Measurements from ENCODE around the gene MVB12B. TPM values are rescaled to one million over a fixed set of nuclear protein-coding genes. Genes with fewer than 3 reads are reported as not detected.

Gene MVB12B
- total RNA-seq, 2 experiments from 2014 or later = 2.6 TPM

DNA sequence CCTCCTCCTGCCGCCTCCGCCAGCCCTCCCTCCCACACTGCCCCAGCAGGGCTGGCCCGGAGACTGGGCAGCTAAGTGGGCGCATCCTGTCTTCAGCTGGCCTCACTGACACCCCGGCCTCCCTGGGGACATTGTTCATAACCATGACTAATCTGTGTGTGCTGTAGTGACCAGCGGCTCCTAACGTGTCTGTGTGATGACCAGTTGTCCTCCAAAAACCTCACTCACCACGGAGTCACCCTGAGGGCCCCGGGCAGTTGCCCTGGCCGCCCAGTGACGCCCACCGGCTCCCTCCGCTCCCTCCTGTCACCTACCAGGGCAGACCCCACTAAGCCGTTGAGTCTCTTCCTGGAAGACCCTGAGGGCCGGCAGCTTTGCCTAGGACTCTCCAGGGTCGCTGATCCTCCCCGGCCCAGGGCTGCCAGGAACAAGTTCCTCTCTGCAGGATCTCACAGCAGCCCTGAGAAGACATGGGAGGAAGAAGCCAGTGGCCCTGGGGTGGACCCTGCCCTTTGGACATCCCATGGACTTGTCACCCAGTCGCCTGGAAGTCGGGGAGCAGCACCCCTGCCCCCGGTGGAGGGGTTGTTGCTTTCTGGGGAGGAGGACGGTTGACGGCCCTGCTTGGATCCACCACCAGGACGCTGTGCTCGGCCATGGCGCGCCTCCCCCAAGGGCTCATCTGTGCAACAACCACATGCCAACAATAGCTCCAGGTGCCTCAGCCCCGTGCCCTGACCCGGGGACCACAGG is 176.9 kb downstream of the MVB12B start:
- H3K4me3 Mint-ChIP-seq = no peak overlapping the region
- no peaks in the 10 kb centered on the region for H3K36me3 Mint-ChIP-seq (ENCODE audit: low read depth)
- H3K9me3 Mint-ChIP-seq = no peaks in the 10 kb centered on the region
- H3K27me3 Mint-ChIP-seq (ENCODE audit: low read depth) = peaks cover 11% of the 10 kb centered on the region
- CTCF ChIA-PET = interaction anchor here (7.8 kb wide), 1 partner anchor 51 kb away, joined by 120 read pairs; no protein-coding TSS in a partner anchor
- no peak for DNase-seq
- no peak overlapping the region for H3K27ac Mint-ChIP-seq
- intact Hi-C loops (cut with micrococcal nuclease) = loop anchor here (10.0 kb wide), 1 partner anchor 281 kb away; no protein-coding TSS in a partner anchor
- H3K4me1 Mint-ChIP-seq (ENCODE audit: low read depth) = peaks cover 10% of the 10 kb centered on the region

DNA sequence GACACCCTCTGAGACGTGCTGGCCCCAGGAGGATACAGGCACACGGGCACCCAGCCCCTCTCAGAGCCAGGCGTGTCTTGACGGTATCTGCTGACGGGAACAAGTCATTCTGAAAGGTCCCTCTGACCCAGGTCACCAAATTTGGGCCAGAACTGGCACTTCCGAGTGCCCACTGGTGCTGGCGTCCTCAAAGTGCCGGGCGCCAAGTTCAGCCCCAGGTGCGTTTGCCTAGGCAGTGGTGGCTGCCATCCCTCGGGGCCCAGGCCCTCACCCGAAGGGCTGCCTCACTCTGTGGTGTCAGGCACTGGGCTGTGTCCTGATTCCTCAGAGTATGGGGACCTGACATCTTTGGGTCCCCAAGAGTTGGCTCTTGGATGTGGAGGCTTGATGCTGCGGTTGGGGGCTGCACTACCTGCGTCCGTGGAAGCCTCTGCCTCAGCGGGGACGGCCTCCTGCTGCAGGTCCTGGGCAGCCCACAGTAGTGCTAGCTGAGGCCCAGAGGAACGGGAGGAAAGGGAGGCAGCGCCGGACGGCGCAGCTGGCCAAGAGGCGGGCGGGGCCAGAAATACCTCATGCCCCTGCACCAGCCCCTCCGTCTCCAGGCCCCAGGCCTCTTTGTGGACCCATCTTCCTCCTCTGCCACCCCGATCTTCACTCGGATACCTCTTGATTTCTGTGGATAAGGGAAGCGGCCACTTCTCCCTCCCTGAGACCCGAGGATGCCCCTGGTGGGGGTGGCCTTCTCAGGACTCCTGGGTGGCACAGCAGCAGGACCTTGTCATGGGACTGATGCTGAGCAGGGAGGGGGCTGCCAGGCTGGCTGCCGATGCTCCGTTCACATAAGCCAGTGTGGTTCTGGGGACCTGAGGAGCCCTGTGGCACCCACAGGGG is 177.7 kb downstream of the MVB12B start:
- Mint-ChIP-seq H3K4me3 (no peak overlapping the region), H3K36me3 (ENCODE audit: low read depth) (no peaks in the 10 kb centered on the region), H3K4me1 (ENCODE audit: low read depth) (peaks cover 10% of the 10 kb centered on the region), H3K9me3 (no peaks in the 10 kb centered on the region), H3K27ac (no peak overlapping the region), H3K27me3 (ENCODE audit: low read depth) (peaks cover 16% of the 10 kb centered on the region)
- DNase-seq = no peak
- CTCF ChIA-PET = interaction anchor here (7.8 kb wide), 1 partner anchor 50 kb away, joined by 120 read pairs; no protein-coding TSS in a partner anchor
- intact Hi-C loops (cut with micrococcal nuclease) = loop anchor here (10.0 kb wide), 1 partner anchor 280 kb away; no protein-coding TSS in a partner anchor

- peaks cover 8% of the 10 kb centered on the region for H3K4me1 Mint-ChIP-seq (ENCODE audit: low read depth)
- H3K9me3 Mint-ChIP-seq = no peaks in the 10 kb centered on the region
- peaks cover 15% of the 10 kb centered on the region for H3K27me3 Mint-ChIP-seq (ENCODE audit: low read depth)
- no peaks in the 10 kb centered on the region for H3K36me3 Mint-ChIP-seq (ENCODE audit: low read depth)
- DNase-seq = no peak
- intact Hi-C loops (cut with micrococcal nuclease) = loop anchor here (10.0 kb wide), 1 partner anchor 280 kb away; no protein-coding TSS in a partner anchor
- H3K27ac Mint-ChIP-seq = no peak overlapping the region
- CTCF ChIA-PET = no interaction called here
- no peak overlapping the region for H3K4me3 Mint-ChIP-seq
Measured at GRCh38 chr9:126504977-126505455, 178.4 kb downstream of the MVB12B start.

DNA sequence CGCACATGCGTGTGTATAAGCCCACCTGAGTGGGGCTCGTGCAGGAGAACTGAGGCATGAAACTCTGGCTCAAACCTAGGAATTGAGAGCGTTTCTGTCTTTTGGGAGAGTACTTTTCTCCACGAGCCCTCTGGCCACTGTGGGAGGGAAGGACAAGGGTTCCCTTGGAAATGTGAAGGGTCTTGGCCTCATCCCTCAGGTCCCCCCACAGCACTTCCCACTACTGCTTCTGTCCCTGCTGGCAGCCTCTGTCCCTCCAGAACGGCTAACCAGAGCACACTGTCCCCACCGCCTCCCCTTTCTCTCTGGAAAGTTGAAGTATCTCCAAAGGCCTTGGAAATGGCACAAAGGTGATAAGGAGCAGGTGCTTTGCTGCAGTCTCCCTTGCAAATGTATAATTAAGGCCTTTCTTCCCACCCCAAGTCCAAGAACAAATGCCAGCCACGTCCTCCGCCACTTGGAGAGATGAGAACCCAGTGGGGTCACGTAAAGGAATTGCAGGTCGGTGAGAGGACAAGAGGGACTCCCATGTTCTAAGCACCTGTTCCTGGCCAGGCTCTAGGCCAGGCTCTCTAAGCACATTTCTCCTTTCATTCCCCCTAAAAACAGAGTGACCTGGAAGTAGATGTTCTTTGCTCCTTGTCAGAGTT is 179.2 kb downstream of the MVB12B start:
- H3K4me3 Mint-ChIP-seq = no peak overlapping the region
- peaks cover 2% of the 10 kb centered on the region for H3K4me1 Mint-ChIP-seq (ENCODE audit: low read depth)
- H3K27me3 Mint-ChIP-seq (ENCODE audit: low read depth) = peaks cover 8% of the 10 kb centered on the region
- no peaks in the 10 kb centered on the region for H3K36me3 Mint-ChIP-seq (ENCODE audit: low read depth)
- CTCF ChIA-PET = no interaction called here
- H3K27ac Mint-ChIP-seq = no peak overlapping the region
- intact Hi-C loops (cut with micrococcal nuclease) = loop anchor here (10.0 kb wide), 1 partner anchor 279 kb away; no protein-coding TSS in a partner anchor
- DNase-seq = no peak
- H3K9me3 Mint-ChIP-seq = no peaks in the 10 kb centered on the region

GRCh38 chr9:126506361-126507317 is 180.0 kb downstream of the MVB12B start:
- no peaks in the 10 kb centered on the region for H3K9me3 Mint-ChIP-seq

DNA sequence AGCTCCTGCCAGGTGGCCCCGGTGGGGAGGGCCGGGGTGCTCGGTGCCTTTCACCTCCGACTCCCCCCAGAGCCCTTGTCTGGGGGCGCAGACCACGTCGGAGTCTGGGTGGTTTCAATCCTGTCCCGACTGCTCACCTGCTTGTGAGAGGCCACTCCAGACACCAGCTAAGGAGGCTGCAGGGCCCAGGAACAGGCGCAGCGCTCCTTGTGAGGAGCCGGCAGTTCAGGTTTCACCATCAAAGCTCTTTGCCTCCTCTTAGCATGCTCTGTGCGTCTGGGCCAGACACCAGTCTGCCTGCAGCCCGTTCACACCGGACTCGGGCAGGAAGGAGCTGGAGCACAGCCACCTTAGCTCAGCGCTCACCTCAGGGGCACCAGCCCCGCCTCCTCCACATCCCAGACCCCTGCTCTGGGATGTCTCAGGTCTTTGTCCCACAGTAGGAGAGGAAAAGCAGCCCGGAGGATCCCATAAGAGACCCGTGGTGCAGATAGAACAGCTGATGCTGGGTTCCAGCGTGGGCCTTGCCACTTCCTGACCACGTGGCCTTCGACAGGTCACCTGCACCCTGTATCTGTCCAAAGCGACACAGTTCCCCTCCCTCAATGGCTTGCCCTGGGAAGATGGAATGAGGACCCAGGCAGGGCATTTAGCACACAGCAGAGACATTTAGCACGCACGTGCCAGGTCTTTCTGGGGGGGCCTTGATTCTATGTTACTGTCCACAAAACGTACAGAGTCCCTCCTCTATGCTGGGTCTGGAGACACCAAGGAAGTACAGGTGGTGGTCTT is 180.9 kb downstream of the MVB12B start:
- CTCF ChIA-PET = interaction anchor here (1.5 kb wide), 1 partner anchor 50 kb away, joined by 4 read pairs; no protein-coding TSS in a partner anchor

More at GRCh38 chr9:126506361-126507317, 180.0 kb downstream of the MVB12B start:
- Mint-ChIP-seq H3K27ac (no peak overlapping the region), H3K36me3 (ENCODE audit: low read depth) (no peaks in the 10 kb centered on the region), H3K4me3 (no peak overlapping the region), H3K27me3 (ENCODE audit: low read depth) (peaks cover 11% of the 10 kb centered on the region), H3K4me1 (ENCODE audit: low read depth) (no peaks in the 10 kb centered on the region)
- intact Hi-C loops (cut with micrococcal nuclease) = loop anchor here (10.0 kb wide), 1 partner anchor 278 kb away; no protein-coding TSS in a partner anchor
- DNase-seq = no peak
- CTCF ChIA-PET = interaction anchor here (1.5 kb wide), 1 partner anchor 51 kb away, joined by 4 read pairs; no protein-coding TSS in a partner anchor

DNA sequence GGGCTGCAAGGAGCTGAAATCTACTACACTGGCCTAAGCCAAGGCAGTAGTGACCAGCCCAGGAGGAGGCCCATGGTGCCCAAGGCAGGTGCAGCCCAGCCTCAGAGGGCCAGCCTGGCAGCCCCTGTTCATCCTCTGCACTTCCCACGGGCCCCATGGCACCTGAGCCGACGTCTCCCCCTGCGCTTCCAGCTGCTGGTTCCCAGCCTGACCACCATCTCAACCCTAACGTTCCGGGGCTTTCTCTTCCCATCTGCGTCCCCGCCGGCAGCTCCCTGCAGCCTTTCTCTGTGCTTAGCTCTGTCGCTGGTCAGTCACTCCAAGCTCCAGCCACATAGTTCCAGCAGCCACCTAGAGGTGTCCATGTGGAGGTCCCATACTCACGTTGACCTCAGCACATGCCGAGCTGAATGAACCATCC is 181.6 kb downstream of the MVB12B start:
- CTCF ChIA-PET = interaction anchor here (0.9 to 1.5 kb wide), 3 partner anchors 9 to 108 kb away, joined by 3 to 4 read pairs (median 4); no protein-coding TSS in a partner anchor
- no peaks in the 10 kb centered on the region for H3K4me1 Mint-ChIP-seq (ENCODE audit: low read depth)
- intact Hi-C loops (cut with micrococcal nuclease) = loop anchor here (10.0 kb wide), 1 partner anchor 277 kb away; no protein-coding TSS in a partner anchor
- H3K9me3 Mint-ChIP-seq = no peaks in the 10 kb centered on the region
- no peak for DNase-seq
- peaks cover 23% of the 10 kb centered on the region for H3K27me3 Mint-ChIP-seq (ENCODE audit: low read depth)
- no peak overlapping the region for H3K27ac Mint-ChIP-seq
- H3K4me3 Mint-ChIP-seq = no peak overlapping the region
- no peaks in the 10 kb centered on the region for H3K36me3 Mint-ChIP-seq (ENCODE audit: low read depth)

More for the DNA sequence above, 180.9 kb downstream of the MVB12B start:
- H3K9me3 Mint-ChIP-seq = no peaks in the 10 kb centered on the region
- no peak overlapping the region for H3K27ac Mint-ChIP-seq
- peaks cover 18% of the 10 kb centered on the region for H3K27me3 Mint-ChIP-seq (ENCODE audit: low read depth)
- intact Hi-C loops (cut with micrococcal nuclease) = loop anchor here (10.0 kb wide), 1 partner anchor 277 kb away; no protein-coding TSS in a partner anchor
- DNase-seq = no peak
- no peaks in the 10 kb centered on the region for H3K4me1 Mint-ChIP-seq (ENCODE audit: low read depth)
- no peak overlapping the region for H3K4me3 Mint-ChIP-seq
- no peaks in the 10 kb centered on the region for H3K36me3 Mint-ChIP-seq (ENCODE audit: low read depth)

DNA sequence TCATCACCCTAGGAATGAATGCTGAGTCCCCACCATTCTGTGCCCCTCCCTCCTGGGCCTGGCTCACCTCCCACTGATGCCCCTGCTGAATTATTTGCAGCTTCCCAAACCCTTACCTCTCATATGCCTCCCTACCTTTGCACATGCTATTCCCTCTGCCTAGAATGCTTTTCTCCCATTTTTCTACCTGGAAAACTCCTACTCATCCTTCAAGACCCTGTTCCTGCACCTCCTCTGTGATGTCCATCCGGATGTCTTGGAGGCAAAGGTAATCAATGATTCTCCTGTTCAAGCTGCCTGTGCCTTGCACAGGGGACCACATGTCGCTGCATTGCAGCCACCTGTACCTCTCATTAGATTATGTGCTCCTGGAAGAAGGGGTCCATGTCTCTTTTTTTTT is 182.3 kb downstream of the MVB12B start:
- Mint-ChIP-seq H3K36me3 (ENCODE audit: low read depth) (no peaks in the 10 kb centered on the region), H3K27ac (no peak overlapping the region), H3K9me3 (no peaks in the 10 kb centered on the region), H3K4me1 (ENCODE audit: low read depth) (no peaks in the 10 kb centered on the region), H3K4me3 (no peak overlapping the region), H3K27me3 (ENCODE audit: low read depth) (peaks cover 30% of the 10 kb centered on the region)
- CTCF ChIA-PET = interaction anchor here (0.9 to 1.4 kb wide), 2 partner anchors 10 to 109 kb away, joined by 3 to 4 read pairs; no protein-coding TSS in a partner anchor
- DNase-seq = no peak
- intact Hi-C loops (cut with micrococcal nuclease) = loop anchor here (10.0 kb wide), 1 partner anchor 276 kb away; no protein-coding TSS in a partner anchor

DNA sequence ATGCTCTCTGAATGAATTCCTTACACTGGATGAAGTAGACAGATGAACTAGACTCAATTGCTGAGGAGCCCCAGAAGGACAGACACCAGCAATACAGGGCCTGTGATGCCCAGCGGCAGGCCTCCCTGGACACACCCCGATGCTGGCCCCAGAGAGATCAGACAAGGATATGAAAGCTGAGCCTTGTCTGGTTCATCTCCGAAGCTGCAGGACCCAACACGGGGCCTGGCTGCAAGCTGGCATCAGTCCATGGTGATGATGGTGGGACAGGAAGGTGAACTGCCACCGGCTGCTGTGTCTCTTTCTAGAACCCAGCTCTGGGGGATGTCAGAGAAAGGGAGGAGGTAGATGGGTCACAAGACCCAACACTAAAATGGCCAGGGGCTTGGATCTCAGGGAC is 183.1 kb downstream of the MVB12B start:
- DNase-seq = no peak
- H3K9me3 Mint-ChIP-seq = no peaks in the 10 kb centered on the region
- H3K36me3 Mint-ChIP-seq (ENCODE audit: low read depth) = no peaks in the 10 kb centered on the region
- H3K4me1 Mint-ChIP-seq (ENCODE audit: low read depth) = no peaks in the 10 kb centered on the region
- CTCF ChIA-PET = interaction anchor here (0.9 kb wide), 1 partner anchor 48 kb away, joined by 3 read pairs; no protein-coding TSS in a partner anchor
- H3K27me3 Mint-ChIP-seq (ENCODE audit: low read depth) = peaks cover 31% of the 10 kb centered on the region
- intact Hi-C loops (cut with micrococcal nuclease) = loop anchor here (10.0 kb wide), 1 partner anchor 275 kb away; no protein-coding TSS in a partner anchor
- no peak overlapping the region for H3K4me3 Mint-ChIP-seq
- H3K27ac Mint-ChIP-seq = no peak overlapping the region

DNA sequence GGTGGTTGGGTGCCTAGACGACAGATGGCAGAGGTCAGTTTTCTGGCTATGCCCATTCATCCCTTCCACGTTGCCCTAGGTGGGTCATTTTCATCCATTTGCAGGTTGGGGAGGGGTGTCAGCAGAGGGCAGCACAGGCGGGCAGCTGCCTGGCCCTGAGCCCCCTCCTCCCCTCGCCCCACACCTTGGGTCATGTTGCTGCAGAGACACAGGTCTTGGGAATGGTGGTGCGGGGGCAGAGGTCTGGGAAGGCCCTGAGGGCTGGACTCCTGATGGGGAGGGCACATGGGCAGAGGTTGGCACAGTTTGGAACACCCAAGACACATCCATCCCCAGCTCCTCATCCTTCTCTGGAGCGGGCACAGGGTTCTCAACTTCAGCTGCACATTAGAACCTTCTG is 183.9 kb downstream of the MVB12B start:
- Mint-ChIP-seq H3K4me1 (ENCODE audit: low read depth) (no peaks in the 10 kb centered on the region), H3K4me3 (no peak overlapping the region), H3K27ac (no peak overlapping the region), H3K27me3 (ENCODE audit: low read depth) (peaks cover 40% of the 10 kb centered on the region), H3K36me3 (ENCODE audit: low read depth) (no peaks in the 10 kb centered on the region), H3K9me3 (no peaks in the 10 kb centered on the region)
- DNase-seq = no peak
- intact Hi-C loops (cut with micrococcal nuclease) = no loop called here
- CTCF ChIA-PET = interaction anchor here (1.3 to 2.0 kb wide), 2 partner anchors 10 to 48 kb away, joined by 5 to 6 read pairs; no protein-coding TSS in a partner anchor

All from activated naive CD4-positive, alpha-beta T cell treated with anti-CD3 and anti-CD28 coated beads for 36 hours (primary cell).